ENCODE data around the gene FAR1. TPM values are rescaled to one million over a fixed set of nuclear protein-coding genes. Genes with fewer than 3 reads are reported as not detected.
"Not testable (repeated sequence)": the region's sequence is repeated elsewhere in the genome, so short reads cannot be mapped to it uniquely, and the experiment has no call there.

Gene FAR1
- 50.7 TPM for polyA plus RNA-seq (ENCODE audit: insufficient read length)

- peak; percentile 95 for DNase-seq (ENCODE audit: low read depth)
These were observed at the start of gene FAR1 for GRCh38 chr11:13668102-13668956. Gene FAR1 (plus strand): TSS chr11:13668668. CDS start chr11:13694766, 26,098 bp downstream.

- DNase-seq (ENCODE audit: low read depth) = no peak
These were observed 48.4 kb upstream of the FAR1 start for GRCh38 chr11:13620063-13620462.

GRCh38 chr11:13626818-13627217 is 41.6 kb upstream of the FAR1 start:
- not testable (repeated sequence) for DNase-seq (ENCODE audit: low read depth)

DNA sequence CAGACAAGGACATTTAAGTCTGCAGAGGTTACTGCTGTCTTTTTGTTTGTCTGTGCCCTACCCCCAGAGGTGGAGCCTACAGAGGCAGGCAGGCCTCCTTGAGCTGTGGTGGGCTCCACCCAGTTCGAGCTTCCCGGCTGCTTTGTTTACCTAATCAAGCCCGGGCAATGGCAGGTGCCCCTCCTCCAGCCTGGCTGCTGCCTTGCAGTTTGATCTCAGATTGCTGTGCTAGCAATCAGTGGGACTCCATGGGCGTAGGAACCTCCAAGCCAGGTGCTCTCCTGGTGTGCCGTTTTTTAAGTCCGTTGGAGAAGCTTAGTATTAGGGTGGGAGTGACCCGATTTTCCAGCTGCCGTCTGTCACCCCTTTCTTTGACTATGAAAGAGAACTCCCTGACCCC is 39.8 kb upstream of the FAR1 start:
- not testable (repeated sequence) for DNase-seq (ENCODE audit: low read depth)

DNA sequence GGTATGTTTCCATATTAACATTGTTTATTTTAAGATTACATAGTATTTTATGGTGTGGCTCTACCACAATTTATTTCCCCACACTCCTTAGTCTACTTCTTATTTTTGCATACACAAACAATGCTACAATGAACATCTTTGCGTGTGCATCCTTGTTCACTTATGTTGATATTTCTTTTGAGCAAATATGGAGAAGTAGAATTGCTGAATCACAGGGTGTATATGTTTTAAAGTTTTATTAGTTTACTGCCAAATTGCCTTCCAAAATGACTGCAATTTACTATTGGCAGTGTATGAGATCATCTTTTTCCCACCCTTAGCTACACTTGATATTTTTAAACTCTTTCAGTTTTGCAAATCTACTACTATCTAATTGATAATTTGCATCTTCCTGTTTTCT is 38.7 kb upstream of the FAR1 start:
- DNase-seq (ENCODE audit: low read depth) = no peak

DNA sequence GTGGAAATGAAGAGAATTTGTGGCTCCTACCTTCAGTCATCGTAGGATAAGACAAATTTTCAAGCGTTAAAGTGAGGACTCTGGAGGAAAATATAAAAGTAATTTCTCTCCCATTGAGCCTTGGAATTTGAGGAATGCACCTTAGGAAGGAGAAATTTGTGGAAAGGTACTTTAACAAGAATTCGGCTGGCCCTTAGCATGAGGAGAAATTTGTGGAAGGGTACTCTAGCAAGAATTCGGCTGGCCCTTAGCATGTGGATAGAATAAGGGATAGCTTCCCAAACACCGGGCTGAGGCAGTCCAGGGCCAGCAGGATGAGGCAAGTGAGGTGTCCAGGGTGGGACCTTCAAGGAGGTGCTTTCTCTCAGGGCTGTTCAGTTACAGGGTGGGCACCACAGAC is 33.2 kb upstream of the FAR1 start:
- no peak for DNase-seq (ENCODE audit: low read depth)

- no peak for DNase-seq (ENCODE audit: low read depth)
These were observed 32.7 kb upstream of the FAR1 start for GRCh38 chr11:13635804-13636203.

DNA sequence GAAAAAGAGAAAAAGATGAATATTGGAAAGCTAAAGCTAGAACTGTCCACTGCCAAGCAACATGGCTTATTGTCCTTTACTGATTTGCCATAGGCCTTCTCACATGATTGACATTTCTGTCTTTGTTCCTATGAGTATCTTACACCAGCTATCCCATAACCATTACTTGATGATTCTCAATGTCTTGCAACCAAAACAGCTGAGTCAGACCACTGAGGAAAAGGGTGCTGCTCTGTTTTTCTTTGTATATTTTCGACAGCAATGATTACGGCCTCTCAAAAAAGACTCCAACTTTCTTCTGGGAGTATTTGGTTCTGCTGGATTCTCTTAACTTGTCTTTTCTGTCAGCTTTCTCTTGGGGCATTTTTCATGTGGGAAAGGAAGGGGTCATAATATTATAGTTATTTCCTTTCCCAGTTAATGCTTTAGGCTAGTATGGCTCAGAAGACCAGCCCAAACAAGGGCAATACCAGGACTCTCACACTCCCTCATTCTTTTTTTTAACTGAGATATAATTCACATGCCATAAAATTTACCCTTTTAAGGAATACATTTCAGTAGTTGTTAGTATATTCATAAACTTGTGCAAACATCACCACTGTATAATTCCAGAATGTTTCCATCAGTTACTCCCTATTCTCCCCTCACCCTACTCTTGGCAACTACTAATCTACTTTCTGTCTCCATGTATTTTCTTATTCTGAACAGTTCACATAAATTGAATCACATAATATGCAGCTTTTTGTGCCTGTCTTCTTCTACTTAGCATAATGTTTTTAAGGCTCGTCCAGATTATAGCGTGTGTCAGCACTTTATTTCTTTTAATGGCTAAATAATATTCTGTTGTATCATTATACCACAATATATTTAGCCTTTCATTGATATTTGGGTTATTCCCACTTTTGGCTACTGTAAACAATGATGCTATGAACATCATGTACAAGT is 31.1 kb upstream of the FAR1 start:
- DNase-seq (ENCODE audit: low read depth) = no peak

DNA sequence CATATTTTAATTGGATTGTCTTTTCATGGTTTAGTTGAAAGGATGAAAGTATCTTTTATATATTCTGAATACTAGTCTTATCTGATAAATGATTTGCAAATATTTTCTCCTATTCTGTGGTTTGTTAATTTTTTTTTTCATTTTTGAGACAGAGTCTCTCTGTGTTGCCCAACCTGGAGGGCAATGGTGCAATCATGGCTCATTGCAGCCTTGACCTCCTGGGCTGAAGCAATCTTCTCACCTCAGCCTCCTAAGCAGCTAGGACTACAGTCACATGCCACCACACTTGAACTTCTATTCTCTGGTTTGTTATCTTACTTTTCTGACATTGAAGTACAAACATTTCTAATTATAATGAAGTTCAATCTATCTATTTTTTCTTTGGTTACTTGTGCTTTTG is 30.0 kb upstream of the FAR1 start:
- DNase-seq (ENCODE audit: low read depth) = no peak

DNA sequence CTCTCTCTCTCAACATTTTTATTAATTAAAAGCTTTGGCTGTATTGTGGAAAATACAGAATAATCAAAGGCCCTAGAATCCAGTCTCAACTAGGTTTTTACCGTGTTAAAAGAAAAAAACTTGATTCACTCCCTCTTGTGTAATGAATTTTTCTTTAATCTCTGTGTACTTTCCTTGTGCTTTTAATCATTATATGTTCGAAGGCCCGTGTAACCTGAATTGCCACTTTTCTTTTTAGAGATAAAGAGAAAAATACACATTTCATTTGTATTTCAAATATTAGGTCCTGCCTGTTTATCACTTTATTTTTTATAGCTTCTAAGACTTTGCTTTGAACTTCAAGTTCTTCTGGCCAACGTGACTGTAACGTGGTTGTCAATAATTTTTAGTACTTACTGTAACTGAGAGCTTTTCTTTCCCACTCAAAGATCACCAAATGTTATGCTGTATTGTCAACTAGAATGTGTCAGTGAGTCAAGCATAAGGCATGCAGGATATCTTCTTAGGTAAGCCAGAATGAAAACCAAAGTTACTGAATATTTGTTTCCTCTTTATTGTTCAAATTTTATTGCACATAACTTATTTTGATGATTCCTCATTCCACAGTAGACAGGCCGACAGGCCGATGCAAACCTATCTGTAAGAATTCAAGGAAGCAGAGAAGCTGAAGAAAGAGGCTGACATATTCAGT is 23.3 kb upstream of the FAR1 start:
- no peak for DNase-seq (ENCODE audit: low read depth)

- no peak for DNase-seq (ENCODE audit: low read depth)
These were observed 21.1 kb upstream of the FAR1 start for GRCh38 chr11:13647391-13647790.

GRCh38 chr11:13649619-13650018 is 18.8 kb upstream of the FAR1 start:
- no peak for DNase-seq (ENCODE audit: low read depth)

DNA sequence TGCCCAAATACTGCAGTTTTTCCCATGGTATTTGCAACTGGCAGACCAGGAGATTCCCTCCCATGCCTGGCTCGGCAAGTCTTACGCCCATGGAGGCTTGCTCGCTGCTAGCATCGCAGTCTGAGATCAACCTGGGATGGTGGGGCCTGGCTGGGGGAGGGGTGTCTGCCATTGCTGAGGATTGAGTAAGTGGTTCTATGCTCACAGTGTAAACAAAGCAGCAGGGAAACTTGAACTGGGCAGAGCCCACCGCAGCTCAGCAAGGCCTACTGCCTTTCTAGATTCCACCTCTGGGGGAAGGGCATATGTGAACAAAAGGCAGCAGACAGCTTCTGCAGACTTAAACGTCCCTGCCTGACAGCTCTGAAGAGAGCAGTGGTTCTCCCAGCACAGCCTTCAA is 17.0 kb upstream of the FAR1 start:
- DNase-seq (ENCODE audit: low read depth) = not testable (repeated sequence)

GRCh38 chr11:13661074-13661623 is 7.3 kb upstream of the FAR1 start:
- no peak for DNase-seq (ENCODE audit: low read depth)

- no peak for DNase-seq (ENCODE audit: low read depth)
These were observed 4.8 kb upstream of the FAR1 start for GRCh38 chr11:13663631-13664071.

DNA sequence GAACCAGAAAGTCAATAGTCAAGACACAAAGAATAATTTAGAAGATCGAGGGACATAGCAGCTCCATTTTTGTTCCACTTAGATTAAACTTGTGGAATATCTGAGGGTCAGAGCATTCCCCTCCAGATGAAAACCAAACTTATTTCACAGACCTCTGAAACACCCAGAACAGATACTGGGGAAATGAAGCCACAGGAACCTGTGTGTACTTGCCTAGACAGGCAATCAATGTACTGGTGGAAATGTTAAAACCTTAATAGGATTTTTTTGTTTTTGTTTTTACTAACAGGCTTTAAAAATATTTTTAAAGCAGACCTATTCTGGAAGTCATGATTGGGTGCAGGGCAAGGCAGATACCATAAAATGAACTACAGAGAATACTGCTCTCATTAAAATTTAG is 4.1 kb upstream of the FAR1 start:
- DNase-seq (ENCODE audit: low read depth) = no peak

GRCh38 chr11:13666708-13667107 is 1.8 kb upstream of the FAR1 start:
- no peak for DNase-seq (ENCODE audit: low read depth)

GRCh38 chr11:13667245-13667644 is 1.2 kb upstream of the FAR1 start:
- DNase-seq (ENCODE audit: low read depth) = no peak

GRCh38 chr11:13667795-13668101 is 720 bp upstream of the FAR1 start:
- no peak for DNase-seq (ENCODE audit: low read depth)

GRCh38 chr11:13668957-13669521 is 571 bp downstream of the FAR1 start:
- no peak for DNase-seq (ENCODE audit: low read depth)
